Keratinocyte (primary cell): ENCODE measurements around the gene DDX49. TPM values are rescaled to one million over a fixed set of nuclear protein-coding genes. Genes with fewer than 3 reads are reported as not detected.

ENCODE experiments used
- DNase-seq: peaks from one replicate; pipeline ENCODE4 v3.0.0-alpha.2; 2011; ENCODE audit warnings: low read depth, missing footprints, low spot score
- FAIRE-seq: peaks from 2 replicates; lab custom pipeline; 2011; peaks lifted over from hg19 to GRCh38; lab: Jason Lieb, UNC
- H2AFZ ChIP-seq: 2 replicates; pipeline ENCODE4 v1.6.0; 2012; ENCODE audit warnings: low read length, control low read depth, inconsistent platforms; ENCODE audit not compliant: control insufficient read depth
- H3K27ac ChIP-seq: 2 replicates; pipeline ENCODE4 v1.5.1; 2011; ENCODE audit warnings: low read length; ENCODE audit not compliant: control insufficient read depth, insufficient read depth
- H3K27me3 ChIP-seq: 3 replicates; pipeline ENCODE4 v1.6.0; 2011; ENCODE audit warnings: low read length; ENCODE audit not compliant: control insufficient read depth, insufficient read depth; ENCODE audit errors: extremely low read depth
- H3K36me3 ChIP-seq, 2 experiments: 2 replicates in 1 of 2; 3 replicates in 1 of 2; pipeline ENCODE4 v1.5.1; 2011; ENCODE audit warnings: low read length in 2 of 2, mild to moderate bottlenecking in 1 of 2; ENCODE audit not compliant: control insufficient read depth in 2 of 2, insufficient read depth in 2 of 2; ENCODE audit errors: extremely low read depth in 1 of 2
- H3K4me1 ChIP-seq: 3 replicates; pipeline ENCODE4 v1.5.1; 2011; ENCODE audit warnings: low read length; ENCODE audit not compliant: control insufficient read depth, insufficient read depth; ENCODE audit errors: extremely low read depth
- H3K4me2 ChIP-seq: 3 replicates; pipeline ENCODE4 v1.6.0; 2011; ENCODE audit warnings: low read depth, low read length; ENCODE audit not compliant: control insufficient read depth, insufficient read depth; ENCODE audit errors: extremely low read depth
- H3K4me3 ChIP-seq, 3 experiments: fragments of 200-600 bp in 1 of 3; sonication (generic) in 1 of 3; 2 replicates in 2 of 3; 3 replicates in 1 of 3; pipeline ENCODE4 v1.5.1; 2011 to 2016; ENCODE audit warnings: low read length in 3 of 3, mild to moderate bottlenecking in 3 of 3, control low read depth in 2 of 3, inconsistent platforms in 1 of 3, low read depth in 1 of 3, mixed read lengths in 1 of 3, mixed run types in 1 of 3, moderate library complexity in 1 of 3; ENCODE audit not compliant: control insufficient read depth in 2 of 3, insufficient read depth in 2 of 3; ENCODE audit errors: extremely low read depth in 1 of 3
- H3K79me2 ChIP-seq: 2 replicates; pipeline ENCODE4 v1.6.0; 2012; ENCODE audit warnings: low read length; ENCODE audit not compliant: control insufficient read depth, insufficient read depth
- H3K9ac ChIP-seq: 3 replicates; pipeline ENCODE4 v1.6.0; 2011; ENCODE audit warnings: low read length; ENCODE audit not compliant: control insufficient read depth, insufficient read depth; ENCODE audit errors: extremely low read depth
- H3K9me1 ChIP-seq: 3 replicates; pipeline ENCODE4 v1.6.0; 2011; ENCODE audit warnings: low read length; ENCODE audit not compliant: control insufficient read depth, insufficient read depth; ENCODE audit errors: extremely low read depth
- H3K9me3 ChIP-seq: 2 replicates; pipeline ENCODE4 v1.5.1; 2012; ENCODE audit warnings: low read depth, low read length; ENCODE audit not compliant: control insufficient read depth
- H4K20me1 ChIP-seq: 3 replicates; pipeline ENCODE4 v1.6.0; 2011; ENCODE audit warnings: low read length; ENCODE audit not compliant: control insufficient read depth, insufficient read depth; ENCODE audit errors: extremely low read depth
- EZH2 ChIP-seq: IDR thresholded peaks from one replicate; pipeline ENCODE4 v1.6.1; 2012; ENCODE audit warnings: inconsistent platforms, mild to moderate bottlenecking, low read length, moderate library complexity
- dilution Hi-C: fragments of 300-500 bp; cut with MboI; formaldehyde crosslinking; loops from one replicate; pipeline ENCODE4 v1.7.0; 2020; ENCODE audit warnings: low sequenced_read_pairs; ENCODE audit not compliant: extremely low pct_ligation_motif_present
- polyA plus RNA-seq, 5 experiments: library from polyadenylated mRNA; depleted of rRNA in 3 of 5; stranded (reverse) in 3 of 5; stranded (forward) in 1 of 5; unstranded in 1 of 5; fragments of >200 nt; gene quantifications; 1 replicate in 1 of 5; 2 replicates in 3 of 5; 3 replicates in 1 of 5; pipeline versions ENCODE4 v1.2.1 to v1.2.3, GENCODE V29; 2011 to 2012; ENCODE audit warnings: missing spikeins in 2 of 5, low read depth in 1 of 5, low replicate concordance in 1 of 5
- TF ChIP-seq, protein P1 (sequence below), 3 experiments: IDR thresholded peaks in 1 of 3; conservative IDR thresholded peaks in 1 of 3; optimal IDR thresholded peaks in 1 of 3; 2 replicates in 2 of 3; 3 replicates in 1 of 3; pipeline versions ENCODE3 to v1.5.1; 2011; ENCODE audit warnings: low read length in 3 of 3, mild to moderate bottlenecking in 3 of 3, moderate library complexity in 2 of 3, control low read depth in 1 of 3, inconsistent platforms in 1 of 3; ENCODE audit not compliant: insufficient read depth in 2 of 3; ENCODE audit errors: extremely low read depth in 1 of 3

Gene DDX49
- polyA plus RNA-seq, 1 donor (not counting 4 experiments of a cell fraction or from before 2014, with no cell fraction given), result 39.2 TPM

DNA sequence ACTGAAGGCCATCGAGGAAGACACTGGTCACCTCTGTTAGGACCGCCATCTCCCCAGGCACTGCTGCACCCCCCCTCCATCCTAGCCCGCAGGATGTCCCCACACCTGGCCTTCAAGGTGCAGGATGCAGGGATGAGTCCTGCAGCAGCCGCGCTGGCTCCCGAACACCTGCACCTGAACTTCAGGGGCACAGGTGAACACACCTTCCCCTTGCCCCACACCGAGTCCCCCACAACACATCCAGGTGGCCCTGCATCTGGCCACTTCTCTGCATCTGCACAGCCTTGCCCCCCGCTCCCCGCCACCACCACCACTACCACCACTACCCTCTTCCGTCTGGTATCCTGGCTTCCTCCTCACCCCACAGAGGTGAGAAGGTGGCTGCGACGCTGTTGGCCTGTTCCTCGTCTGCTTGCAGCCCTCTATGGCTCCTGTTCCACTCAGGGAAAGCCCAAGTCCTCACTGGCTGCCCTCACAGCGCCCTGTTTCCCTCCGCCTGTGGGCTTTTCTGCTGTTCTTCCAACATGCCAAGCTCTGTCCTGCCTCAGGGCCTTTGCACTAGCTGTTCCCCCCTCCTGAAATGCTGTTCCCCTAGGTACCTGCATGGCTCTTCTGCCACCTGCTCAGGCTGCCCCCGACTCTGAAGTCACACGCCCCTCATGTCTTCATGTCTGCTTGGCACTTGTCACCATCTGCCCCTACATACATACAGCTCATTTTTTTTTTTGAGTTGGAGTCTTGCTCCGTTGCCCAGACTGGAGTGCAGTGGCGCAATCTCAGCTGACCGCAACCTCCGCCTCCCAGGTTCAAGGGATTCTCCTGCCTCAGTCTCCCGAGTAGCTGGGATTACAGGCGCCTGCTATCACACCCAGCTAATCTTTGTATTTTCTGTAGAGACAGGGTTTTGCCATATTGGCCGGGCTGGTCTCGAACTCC, 22.2 kb upstream of the DDX49 start:
- DNase-seq (no peak), FAIRE-seq (no peak)
- Histone ChIP-seq H3K79me2 (no peaks in the 10 kb centered on the region), H3K4me3 (no peak overlapping the region), H3K9ac (no peak overlapping the region), H2AFZ (no peak overlapping the region), H3K27me3 (peaks cover 35% of the 10 kb centered on the region), H3K36me3 (peaks cover 0 to 6% of the 10 kb centered on the region in 2 experiments), H3K27ac (no peak overlapping the region), H3K4me2 (no peak overlapping the region), H3K4me1 (no peaks in the 10 kb centered on the region), H4K20me1 (no peaks in the 10 kb centered on the region), H3K9me1 (no peaks in the 10 kb centered on the region), H3K9me3 (no peaks in the 10 kb centered on the region)
- TF ChIP-seq EZH2, result no peak
- TF ChIP-seq, protein P1, sequence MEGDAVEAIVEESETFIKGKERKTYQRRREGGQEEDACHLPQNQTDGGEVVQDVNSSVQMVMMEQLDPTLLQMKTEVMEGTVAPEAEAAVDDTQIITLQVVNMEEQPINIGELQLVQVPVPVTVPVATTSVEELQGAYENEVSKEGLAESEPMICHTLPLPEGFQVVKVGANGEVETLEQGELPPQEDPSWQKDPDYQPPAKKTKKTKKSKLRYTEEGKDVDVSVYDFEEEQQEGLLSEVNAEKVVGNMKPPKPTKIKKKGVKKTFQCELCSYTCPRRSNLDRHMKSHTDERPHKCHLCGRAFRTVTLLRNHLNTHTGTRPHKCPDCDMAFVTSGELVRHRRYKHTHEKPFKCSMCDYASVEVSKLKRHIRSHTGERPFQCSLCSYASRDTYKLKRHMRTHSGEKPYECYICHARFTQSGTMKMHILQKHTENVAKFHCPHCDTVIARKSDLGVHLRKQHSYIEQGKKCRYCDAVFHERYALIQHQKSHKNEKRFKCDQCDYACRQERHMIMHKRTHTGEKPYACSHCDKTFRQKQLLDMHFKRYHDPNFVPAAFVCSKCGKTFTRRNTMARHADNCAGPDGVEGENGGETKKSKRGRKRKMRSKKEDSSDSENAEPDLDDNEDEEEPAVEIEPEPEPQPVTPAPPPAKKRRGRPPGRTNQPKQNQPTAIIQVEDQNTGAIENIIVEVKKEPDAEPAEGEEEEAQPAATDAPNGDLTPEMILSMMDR (optimal IDR thresholded peaks at IDR 0.05 in 1 of 3, IDR thresholded peaks at IDR 0.05 in 1 of 3, conservative IDR thresholded peaks at IDR 0.05 in 1 of 3; ENCODE audit: extremely low read depth in 1 of 3, insufficient read depth in 2 of 3, low read length in 3 of 3), result no peak
- dilution Hi-C loops, result no loop called here

GRCh38 chr19:18898081-18898606, 21.4 kb upstream of the DDX49 start:
- no peak overlapping the region for H3K9ac ChIP-seq
- peaks cover 34% of the 10 kb centered on the region for H3K27me3 ChIP-seq
- dilution Hi-C loops, result no loop called here
- no peak overlapping the region for H3K27ac ChIP-seq
- no peaks in the 10 kb centered on the region for H3K79me2 ChIP-seq
- no peaks in the 10 kb centered on the region for H3K9me1 ChIP-seq
- no peaks in the 10 kb centered on the region for H3K9me3 ChIP-seq
- no peaks in the 10 kb centered on the region for H4K20me1 ChIP-seq
- peaks cover 0 to 9% of the 10 kb centered on the region in 2 experiments for H3K36me3 ChIP-seq
- no peak overlapping the region for H2AFZ ChIP-seq
- no peak for DNase-seq
- no peak for TF ChIP-seq EZH2
- TF ChIP-seq, protein P1 (optimal IDR thresholded peaks at IDR 0.05 in 1 of 3, IDR thresholded peaks at IDR 0.05 in 1 of 3, conservative IDR thresholded peaks at IDR 0.05 in 1 of 3; ENCODE audit: extremely low read depth in 1 of 3, insufficient read depth in 2 of 3, low read length in 3 of 3), result no peak
- no peak for FAIRE-seq
- no peak overlapping the region for H3K4me2 ChIP-seq
- no peaks in the 10 kb centered on the region for H3K4me1 ChIP-seq
- no peak overlapping the region for H3K4me3 ChIP-seq
